Ishikawa (cell line): ENCODE results near the gene ZKSCAN2.

ENCODE experiments used
- CEBPB ChIP-seq: IDR thresholded peaks from 2 replicates; pipeline ENCODE4 v1.6.1; 2012
- EGR1 ChIP-seq: IDR thresholded peaks from 2 replicates; pipeline ENCODE4 v1.6.1; 2012
- EP300 ChIP-seq: IDR thresholded peaks from 2 replicates; pipeline ENCODE4 v1.6.1; 2012; ENCODE audit warnings: borderline replicate concordance
- FOXM1 ChIP-seq: IDR thresholded peaks from 2 replicates; pipeline ENCODE4 v1.6.1; 2012; ENCODE audit warnings: low read depth, borderline replicate concordance
- MAX ChIP-seq: IDR thresholded peaks from 2 replicates; pipeline ENCODE4 v1.6.1; 2012
- RAD21 ChIP-seq: IDR thresholded peaks from 2 replicates; pipeline ENCODE4 v1.6.1; 2012; ENCODE audit warnings: low read depth
- TAF1 ChIP-seq: IDR thresholded peaks from 2 replicates; pipeline ENCODE4 v1.6.1; 2012; ENCODE audit warnings: low read depth, mild to moderate bottlenecking
- TCF12 ChIP-seq: IDR thresholded peaks from 2 replicates; pipeline ENCODE4 v1.6.1; 2012; ENCODE audit warnings: low read depth
- USF1 ChIP-seq: IDR thresholded peaks from 2 replicates; pipeline ENCODE4 v1.6.1; 2012
- YY1 ChIP-seq: IDR thresholded peaks from 2 replicates; pipeline ENCODE4 v1.6.1; 2012; ENCODE audit warnings: low read depth

- TF ChIP-seq YY1: no peak
- TF ChIP-seq FOXM1: no peak
- TF ChIP-seq EGR1: no peak
- TF ChIP-seq EP300: no peak
- TF ChIP-seq TAF1: no peak
- no peak for TF ChIP-seq MAX
- TF ChIP-seq USF1: no peak
- TF ChIP-seq CEBPB: no peak
- TF ChIP-seq RAD21: no peak
- no peak for TF ChIP-seq TCF12
Measured at GRCh38 chr16:25217921-25218320, 39.7 kb downstream of the ZKSCAN2 start.
